ENCODE measurements around the gene VAC14. TPM values are rescaled to one million over a fixed set of nuclear protein-coding genes. Genes with fewer than 3 reads are reported as not detected.

VAC14 gene
- total RNA-seq: 10 to 100 TPM; 20.5 to 44.2 (median 29.5) TPM

DNA sequence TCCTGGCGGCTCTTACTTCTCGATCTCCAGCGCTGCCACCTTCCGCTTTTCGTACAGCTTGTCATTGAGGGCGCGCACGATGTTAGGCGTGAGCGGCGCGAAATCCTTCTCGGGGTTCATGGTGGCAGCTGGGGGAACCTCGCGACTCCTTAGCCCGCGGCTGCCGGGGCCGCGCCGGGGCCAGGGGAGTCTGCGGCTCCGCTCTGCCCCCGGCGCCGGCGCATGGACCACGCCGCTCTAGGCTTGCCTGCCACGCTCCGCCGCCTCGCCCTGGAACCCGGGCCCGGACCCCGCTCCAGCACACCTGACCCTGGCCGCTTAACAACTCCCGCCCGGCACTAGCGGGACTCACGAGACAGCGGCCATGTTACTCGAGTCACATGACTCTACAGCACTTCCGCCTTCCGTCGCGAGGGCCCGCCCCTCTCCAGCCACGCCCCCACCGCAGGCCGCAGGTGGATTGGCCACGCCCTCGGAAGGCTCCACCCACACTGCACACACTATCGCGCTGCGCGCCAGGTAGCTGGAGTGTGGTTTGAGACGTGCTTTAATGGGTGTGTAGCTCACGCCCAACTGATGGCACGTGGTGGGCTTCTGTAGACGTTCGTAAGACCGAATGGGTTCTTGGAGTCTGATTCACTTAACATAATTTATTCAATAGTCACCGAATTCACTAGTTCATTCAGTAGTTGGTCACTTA lies at the start of gene VAC14:
Gene VAC14 (minus strand): TSS at position 378 of the 700 bp plus-strand sequence. CDS start 258 bp downstream, at position 120.
- TF ChIP-seq, protein P1, sequence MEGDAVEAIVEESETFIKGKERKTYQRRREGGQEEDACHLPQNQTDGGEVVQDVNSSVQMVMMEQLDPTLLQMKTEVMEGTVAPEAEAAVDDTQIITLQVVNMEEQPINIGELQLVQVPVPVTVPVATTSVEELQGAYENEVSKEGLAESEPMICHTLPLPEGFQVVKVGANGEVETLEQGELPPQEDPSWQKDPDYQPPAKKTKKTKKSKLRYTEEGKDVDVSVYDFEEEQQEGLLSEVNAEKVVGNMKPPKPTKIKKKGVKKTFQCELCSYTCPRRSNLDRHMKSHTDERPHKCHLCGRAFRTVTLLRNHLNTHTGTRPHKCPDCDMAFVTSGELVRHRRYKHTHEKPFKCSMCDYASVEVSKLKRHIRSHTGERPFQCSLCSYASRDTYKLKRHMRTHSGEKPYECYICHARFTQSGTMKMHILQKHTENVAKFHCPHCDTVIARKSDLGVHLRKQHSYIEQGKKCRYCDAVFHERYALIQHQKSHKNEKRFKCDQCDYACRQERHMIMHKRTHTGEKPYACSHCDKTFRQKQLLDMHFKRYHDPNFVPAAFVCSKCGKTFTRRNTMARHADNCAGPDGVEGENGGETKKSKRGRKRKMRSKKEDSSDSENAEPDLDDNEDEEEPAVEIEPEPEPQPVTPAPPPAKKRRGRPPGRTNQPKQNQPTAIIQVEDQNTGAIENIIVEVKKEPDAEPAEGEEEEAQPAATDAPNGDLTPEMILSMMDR (IDR thresholded peaks at IDR 0.05; ENCODE audit: low read depth): no peak

DNA sequence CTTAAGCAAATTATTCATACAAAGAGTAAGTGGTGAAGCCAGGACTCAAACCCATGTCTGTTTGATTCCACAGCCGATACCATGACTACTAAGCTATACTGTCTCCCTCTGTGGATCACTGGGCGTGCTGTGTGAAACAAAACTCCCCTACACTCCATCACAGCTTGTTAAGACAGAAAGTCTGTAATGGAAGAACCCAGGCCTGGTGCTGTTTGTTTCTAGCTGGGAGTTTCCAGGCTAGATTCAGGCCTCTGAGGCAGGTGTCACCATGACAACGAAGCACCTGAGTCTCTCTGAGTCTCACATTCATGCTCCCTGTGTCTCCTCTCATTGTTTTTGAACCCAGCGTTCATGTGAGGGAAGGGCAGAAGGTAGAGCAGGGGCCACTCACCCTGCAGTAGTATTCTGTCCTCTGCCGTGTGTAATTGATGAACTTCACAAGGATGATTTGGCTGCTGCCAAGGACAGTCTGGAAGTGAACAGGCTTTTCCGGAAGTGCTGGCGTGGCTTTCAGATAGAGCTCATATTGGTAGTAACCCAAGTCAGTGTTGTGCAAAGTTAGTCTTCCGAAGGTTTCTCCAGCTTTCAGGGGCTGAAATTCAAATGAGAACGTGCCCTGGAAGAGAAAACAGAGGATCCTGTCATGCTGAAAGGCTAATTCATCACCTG lies 8.6 kb upstream of the VAC14 start:
- TF ChIP-seq, protein P1 (IDR thresholded peaks at IDR 0.05; ENCODE audit: low read depth): no peak

DNA sequence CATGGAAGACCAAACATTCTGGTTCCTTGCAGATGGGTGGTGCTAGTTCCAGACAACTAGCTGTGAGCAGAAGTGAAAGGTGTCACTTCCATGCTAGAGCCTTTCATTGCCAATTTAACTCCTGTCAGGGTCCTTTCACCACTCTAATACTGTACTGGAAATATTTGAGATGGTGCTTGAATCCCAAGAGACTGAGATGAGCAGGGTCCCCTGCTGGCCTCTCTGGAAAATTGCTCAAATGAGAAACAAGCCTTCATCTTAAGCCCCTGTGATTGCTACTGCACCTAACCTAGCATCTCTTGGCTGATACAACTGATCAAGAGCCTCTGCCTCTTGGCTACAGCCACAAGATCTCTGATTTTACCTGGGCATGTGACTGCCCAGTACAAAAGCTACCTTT lies 7.4 kb upstream of the VAC14 start:
- TF ChIP-seq, protein P1 (IDR thresholded peaks at IDR 0.05; ENCODE audit: low read depth): no peak

DNA sequence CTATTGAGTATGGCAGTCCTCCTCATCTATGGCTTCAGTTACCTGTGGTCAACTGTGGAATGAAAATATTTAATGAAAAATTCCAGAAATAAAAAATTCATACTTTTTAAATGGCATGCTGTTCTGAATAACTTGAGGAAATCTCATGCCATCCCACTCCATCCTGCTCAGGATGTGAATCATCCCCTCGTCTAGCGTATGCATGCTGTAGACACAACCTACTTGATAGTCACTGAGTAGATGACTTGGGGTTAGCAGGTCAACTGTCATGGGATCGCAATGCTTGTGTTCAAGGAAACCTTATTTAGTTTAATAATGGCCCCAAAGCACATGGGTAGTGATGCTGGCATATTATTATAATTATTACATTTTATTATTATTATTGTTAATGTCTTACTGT lies 4.8 kb upstream of the VAC14 start:
- TF ChIP-seq, protein P1 (IDR thresholded peaks at IDR 0.05; ENCODE audit: low read depth): no peak

DNA sequence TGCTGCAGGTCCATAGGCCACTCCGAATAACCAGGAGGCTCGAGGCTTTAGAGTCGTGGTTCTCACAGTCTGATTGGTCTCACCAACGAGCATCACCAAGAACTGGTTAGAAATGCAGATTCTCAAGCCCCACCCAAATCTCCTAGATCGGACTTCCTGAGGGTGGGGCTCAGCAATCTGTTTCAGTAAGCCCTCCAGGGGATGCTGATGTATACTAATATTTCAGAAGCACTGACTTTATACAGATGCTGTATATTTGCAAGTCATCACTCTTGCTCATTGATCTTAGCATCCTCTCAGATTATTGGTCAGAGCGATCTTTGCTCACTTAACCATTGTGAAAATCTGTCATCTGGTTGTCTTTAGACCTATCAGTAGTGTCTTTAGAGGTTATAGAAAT lies 4.4 kb upstream of the VAC14 start:
- TF ChIP-seq, protein P1 (IDR thresholded peaks at IDR 0.05; ENCODE audit: low read depth): no peak

DNA sequence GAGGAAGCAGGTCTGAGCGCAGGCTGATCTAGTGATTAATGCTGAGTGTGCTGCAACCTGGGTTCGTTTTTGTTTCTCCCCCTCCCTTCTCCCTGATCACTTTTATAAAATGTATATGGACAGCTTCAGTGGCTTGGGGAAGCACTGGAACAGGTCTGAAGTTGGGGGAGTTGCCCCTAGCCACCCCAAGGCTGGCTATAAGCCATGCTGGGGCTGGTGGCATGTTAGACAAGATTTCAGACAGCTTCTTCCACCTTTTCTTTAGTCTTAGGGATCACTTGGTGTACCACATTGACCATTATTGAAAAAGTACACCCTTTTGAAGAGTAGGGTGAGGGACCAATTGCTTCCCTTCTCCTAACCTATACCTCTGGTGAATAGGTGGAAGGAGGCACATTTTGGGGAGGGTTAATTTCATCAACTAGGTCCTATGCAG lies 3.8 kb upstream of the VAC14 start:
- TF ChIP-seq, protein P1 (IDR thresholded peaks at IDR 0.05; ENCODE audit: low read depth): no peak

DNA sequence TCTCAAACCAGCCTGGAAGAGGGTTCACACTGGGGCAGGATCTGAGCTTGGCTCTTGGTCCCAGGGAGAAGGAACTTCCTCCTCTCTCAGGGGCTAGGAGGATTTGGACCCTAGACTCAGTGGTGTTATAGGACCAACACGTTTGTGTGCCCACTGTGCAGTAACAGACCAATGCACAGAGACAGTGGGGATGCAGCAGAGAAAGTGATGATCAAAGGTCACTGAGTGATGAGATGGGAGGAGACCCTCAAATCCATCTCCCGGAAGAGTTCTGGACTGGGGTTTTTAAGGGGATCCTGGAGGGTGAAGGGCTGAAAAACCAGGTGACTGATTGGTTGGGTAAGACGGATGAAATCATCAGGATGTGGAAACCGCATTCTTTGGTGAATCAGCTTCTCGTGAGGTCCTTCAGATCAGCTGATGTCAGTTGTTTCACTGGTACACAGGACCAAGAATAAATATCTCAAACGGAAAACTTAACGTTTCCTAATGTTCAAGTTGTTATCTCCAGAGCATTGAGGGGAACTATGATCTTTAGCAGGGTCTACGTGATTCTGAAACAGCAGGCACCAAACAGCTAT lies 3.3 kb upstream of the VAC14 start:
- TF ChIP-seq, protein P1 (IDR thresholded peaks at IDR 0.05; ENCODE audit: low read depth): no peak

Measured in subcutaneous adipose tissue (tissue), 4 donors.